ENCODE data around the gene FARP1.

The FARP1 gene

GRCh38 chr13:98504371-98504963 lies 361.6 kb downstream of the FARP1 start:
- no peak for DNase-seq (ENCODE audit: low read depth in 3 of 3)

Measured in stimulated activated CD4-positive, alpha-beta T cell treated with anti-CD3 and anti-CD28 coated beads, TNF-alpha, amount 100 ng/mL, for 4 hours (primary cell).